H1 (cell line): ENCODE results near the gene SERGEF.

Experiments
- CBX5 ChIP-seq: fragments of 300-800, 300-1000 bp; sonication (generic); IDR thresholded peaks from 2 replicates; pipeline ENCODE4 v1.7.1; 2016; ENCODE audit warnings: antibody characterized with exemption, low read length, low read depth
- CTCF ChIP-seq, 3 experiments: IDR thresholded peaks; 1 replicate in 2 of 3; 2 replicates in 1 of 3; pipeline versions ENCODE4 v1.5.1 to v1.6.1; 2011; ENCODE audit warnings: low read length in 3 of 3, mild to moderate bottlenecking in 3 of 3, inconsistent platforms in 2 of 3, low read depth in 1 of 3, moderate library complexity in 1 of 3; ENCODE audit not compliant: insufficient read depth in 1 of 3; ENCODE audit errors: control extremely low read depth in 1 of 3
- EZH2 ChIP-seq: fragments of 200-600 bp; sonication (generic); IDR thresholded peaks from 2 replicates; pipeline ENCODE4 v1.7.1; 2012; ENCODE audit warnings: low read depth, mild to moderate bottlenecking, moderate library complexity, low read length, inconsistent platforms; ENCODE audit not compliant: severe bottlenecking
- NANOG ChIP-seq: IDR thresholded peaks from 2 replicates; pipeline ENCODE4 v1.6.1; 2011; ENCODE audit warnings: low read length, low read depth, mild to moderate bottlenecking, inconsistent platforms; ENCODE audit not compliant: insufficient read depth, poor library complexity, severe bottlenecking
- POLR2A ChIP-seq, 2 experiments: IDR thresholded peaks; 1 replicate in 1 of 2; 2 replicates in 1 of 2; pipeline ENCODE4 v1.6.1; 2011; ENCODE audit warnings: low read depth in 2 of 2, low read length in 2 of 2, mild to moderate bottlenecking in 2 of 2; ENCODE audit errors: control extremely low read depth in 1 of 2
- SRF ChIP-seq: IDR thresholded peaks from 2 replicates; pipeline ENCODE4 v1.6.1; 2011; ENCODE audit warnings: mild to moderate bottlenecking, low read depth, low read length, moderate library complexity
- TBP ChIP-seq: IDR thresholded peaks from 2 replicates; pipeline ENCODE4 v1.6.1; 2011; ENCODE audit warnings: low read depth, low read length, improper control_type of control experiment
- YY1 ChIP-seq: IDR thresholded peaks from 2 replicates; pipeline ENCODE4 v1.6.1; 2011; ENCODE audit warnings: low read depth, mild to moderate bottlenecking, low read length

- no peak for TF ChIP-seq CTCF (IDR thresholded peaks at IDR 0.05; ENCODE audit: control extremely low read depth in 1 of 3, insufficient read depth in 1 of 3, low read depth in 1 of 3, low read length in 3 of 3)
- no peak for TF ChIP-seq POLR2A (IDR thresholded peaks at IDR 0.05; ENCODE audit: control extremely low read depth in 1 of 2, low read depth in 2 of 2, low read length in 2 of 2)
- no peak for TF ChIP-seq EZH2
- TF ChIP-seq TBP: no peak
- no peak for TF ChIP-seq SRF
- no peak for TF ChIP-seq NANOG
- TF ChIP-seq CBX5: no peak
- no peak for TF ChIP-seq YY1
These were observed 157.1 kb downstream of the SERGEF start for GRCh38 chr11:17855531-17856290.
